GM21447 (cell line): ENCODE data around the gene C1QTNF8.

Experiments used
- ATAC-seq: cut with Tn5 transposase; IDR thresholded peaks from one replicate; pipeline ENCODE4 v1.9.1; 2021; ENCODE audit not compliant: unreplicated experiment

The C1QTNF8 gene

GRCh38 chr16:1096169-1097082 is at the start of gene C1QTNF8:
C1QTNF8 (minus strand) TSS chr16:1096244; CDS start chr16:1094922, 1,322 bp downstream.
- no peak for ATAC-seq

- ATAC-seq, result no peak
Measured at GRCh38 chr16:1145383-1146100, 49.5 kb upstream of the C1QTNF8 start.

GRCh38 chr16:1144476-1145382 is 48.7 kb upstream of the C1QTNF8 start:
- no peak for ATAC-seq

- ATAC-seq, result no peak
Measured at GRCh38 chr16:1143761-1144450, 47.9 kb upstream of the C1QTNF8 start.

- ATAC-seq, result no peak
Measured at GRCh38 chr16:1142911-1143310, 46.9 kb upstream of the C1QTNF8 start.

- ATAC-seq, result no peak
Measured at GRCh38 chr16:1141716-1142115, 45.7 kb upstream of the C1QTNF8 start.

GRCh38 chr16:1141191-1141590 is 45.1 kb upstream of the C1QTNF8 start:
- ATAC-seq, result no peak

- ATAC-seq, result no peak
Measured at GRCh38 chr16:1140582-1141162, 44.6 kb upstream of the C1QTNF8 start.

- no peak for ATAC-seq
Measured at GRCh38 chr16:1137604-1138003, 41.6 kb upstream of the C1QTNF8 start.

- ATAC-seq, result no peak
Measured at GRCh38 chr16:1135459-1135825, 39.4 kb upstream of the C1QTNF8 start.

- ATAC-seq, result no peak
Measured at GRCh38 chr16:1134776-1135458, 38.9 kb upstream of the C1QTNF8 start.

GRCh38 chr16:1133810-1134520 is 37.9 kb upstream of the C1QTNF8 start:
- ATAC-seq, result no peak

- no peak for ATAC-seq
Measured at GRCh38 chr16:1133271-1133670, 37.2 kb upstream of the C1QTNF8 start.

- no peak for ATAC-seq
Measured at GRCh38 chr16:1132431-1132830, 36.4 kb upstream of the C1QTNF8 start.

GRCh38 chr16:1131378-1131994 is 35.4 kb upstream of the C1QTNF8 start:
- ATAC-seq, result no peak

GRCh38 chr16:1130382-1130781 is 34.3 kb upstream of the C1QTNF8 start:
- ATAC-seq, result no peak

GRCh38 chr16:1129106-1129960 is 33.3 kb upstream of the C1QTNF8 start:
- ATAC-seq, result no peak
